K562 (cell line): ENCODE measurements around the gene PCSK7. TPM values are rescaled to one million over a fixed set of nuclear protein-coding genes. Genes with fewer than 3 reads are reported as not detected.

Source experiments
- ATAC-seq: fragments of 200-7000 bp; cut with Tn5 transposase; 3 replicates; pipeline ENCODE4 v1.9.1; 2020; ENCODE audit warnings: moderate library complexity
- BruUV-seq: library from RNA; stranded (reverse); fragments of 400-500 nt; replicated peaks from 2 replicates; lab custom pipeline; 2021; lab: Mats Ljungman, UMichigan
- CTCF ChIA-PET: fragments of 300-600 bp; formaldehyde crosslinking; extraction: SDS; loops from one replicate; lab custom pipeline; 2021; ENCODE audit warnings: low intra/inter-chr PET ratio; lab: Yijun Ruan, JAX
- POLR2A ChIA-PET: fragments of 300-600, 350-650 bp; sonication (Branson Sonifier 250); formaldehyde crosslinking; extraction: SDS; loops from one replicate; lab custom pipeline; 2021; ENCODE audit warnings: antibody characterized with exemption, inconsistent platforms; lab: Yijun Ruan, JAX
- DNase-seq, 4 experiments: peaks; one replicate each; pipeline versions ENCODE4 v3.0.0 to v3.0.0-alpha.2; 2011 to 2018; ENCODE audit warnings: low spot score in 3 of 4, mixed read lengths in 3 of 4; ENCODE audit errors: extremely low read depth in 1 of 4
- FAIRE-seq: peaks from 2 replicates; lab custom pipeline; 2011; peaks lifted over from hg19 to GRCh38; lab: Jason Lieb, UNC
- H2AFZ ChIP-seq: 2 replicates; pipeline ENCODE4 v1.6.0; 2011; ENCODE audit warnings: low read depth, low read length, control low read depth, inconsistent platforms
- H3K27ac ChIP-seq: fragments of 200-600 bp; 3 replicates; pipeline ENCODE4 v1.8.0; 2011; ENCODE audit warnings: low read depth, mild to moderate bottlenecking, control low read depth, inconsistent platforms, low read length, moderate library complexity, mixed read lengths; ENCODE audit errors: extremely low read depth
- H3K27me3 ChIP-seq, 2 experiments: fragments of 300-600 bp in 1 of 2; 2 replicates in 1 of 2; 3 replicates in 1 of 2; pipeline versions ENCODE4 v1.6.0 to v1.8.0; 2011; ENCODE audit warnings: inconsistent platforms in 2 of 2, low read length in 2 of 2, mild to moderate bottlenecking in 1 of 2, mixed read lengths in 1 of 2, moderate library complexity in 1 of 2; ENCODE audit not compliant: control insufficient read depth in 2 of 2, insufficient read depth in 2 of 2
- H3K36me3 ChIP-seq: fragments of 300-600 bp; 3 replicates; pipeline ENCODE4 v1.8.0; 2011; ENCODE audit warnings: mild to moderate bottlenecking, low read length, inconsistent platforms; ENCODE audit not compliant: control insufficient read depth, insufficient read depth
- H3K4me1 ChIP-seq, 2 experiments: fragments of 200-600 bp in 1 of 2; replicated peaks in 1 of 2; 2 replicates in 1 of 2; 3 replicates in 1 of 2; pipeline versions ENCODE4 v1.5.1 to v1.8.0; 2011; ENCODE audit warnings: inconsistent platforms in 2 of 2, low read length in 2 of 2, mild to moderate bottlenecking in 1 of 2, mixed read lengths in 1 of 2, moderate library complexity in 1 of 2; ENCODE audit not compliant: control insufficient read depth in 2 of 2, insufficient read depth in 2 of 2
- H3K4me2 ChIP-seq: 2 replicates; pipeline ENCODE4 v1.6.1; 2011; ENCODE audit warnings: low read length, control low read depth, inconsistent platforms, mixed read lengths; ENCODE audit not compliant: insufficient read depth
- H3K4me3 ChIP-seq: fragments of 200-600 bp; sonication (generic), shearing (Covaris generic); 2 replicates; pipeline ENCODE4 v1.5.1; 2016; ENCODE audit warnings: control low read depth, inconsistent platforms
- H3K79me2 ChIP-seq: fragments of 200-600 bp; 3 replicates; pipeline ENCODE4 v1.8.0; 2011; ENCODE audit warnings: low read length, inconsistent platforms; ENCODE audit not compliant: control insufficient read depth, insufficient read depth
- H3K9ac ChIP-seq, 2 experiments: 2 replicates each; pipeline versions ENCODE4 v1.6.0 to v1.6.1; 2011; ENCODE audit warnings: low read depth in 2 of 2, low read length in 2 of 2, control low read depth in 1 of 2, inconsistent platforms in 1 of 2, mild to moderate bottlenecking in 1 of 2, mixed read lengths in 1 of 2; ENCODE audit not compliant: insufficient read depth in 1 of 2
- H3K9me1 ChIP-seq: one replicate; pipeline ENCODE4 v1.6.0; 2011; ENCODE audit warnings: inconsistent platforms, mild to moderate bottlenecking, low read length, moderate library complexity; ENCODE audit not compliant: control insufficient read depth, insufficient read depth
- H3K9me3 ChIP-seq: replicated peaks from 2 replicates; pipeline ENCODE4 v1.5.1; 2011; ENCODE audit warnings: low read depth, low read length, inconsistent platforms; ENCODE audit not compliant: control insufficient read depth, insufficient read depth
- H4K20me1 ChIP-seq: replicated peaks from 2 replicates; pipeline ENCODE4 v1.6.1; 2011; ENCODE audit warnings: low read length, inconsistent platforms, mixed read lengths; ENCODE audit not compliant: control insufficient read depth, insufficient read depth
- CHD2 ChIP-seq: IDR thresholded peaks from 2 replicates; pipeline ENCODE4 v1.6.1; 2011; ENCODE audit warnings: low read depth, low read length
- CSDE1 ChIP-seq, 2 experiments: fragments of 450-650 bp; IDR thresholded peaks; 2 replicates each; pipeline ENCODE4 v1.6.1; 2016; ENCODE audit warnings: mild to moderate bottlenecking in 1 of 2
- FOXP1 ChIP-seq: sonication (generic); formaldehyde crosslinking; IDR thresholded peaks from 2 replicates; pipeline ENCODE4 v1.8.0; 2022; ENCODE audit warnings: mild to moderate bottlenecking, missing genetic modification reagents
- FUS ChIP-seq: fragments of 200-400 bp; formaldehyde crosslinking; optimal IDR thresholded peaks from 2 replicates; pipeline ENCODE3; 2017; ENCODE audit warnings: low read depth, low read length
- KLF13 ChIP-seq: fragments of 450-650 bp; IDR thresholded peaks from 2 replicates; pipeline ENCODE4 v1.6.1; 2016; ENCODE audit warnings: missing genetic modification characterization, low read depth, mild to moderate bottlenecking, missing compliant biosample characterization, moderate library complexity, borderline replicate concordance
- NR2F6 ChIP-seq: fragments of 450-650 bp; formaldehyde crosslinking; IDR thresholded peaks from 2 replicates; pipeline ENCODE4 v1.4.0; 2020; ENCODE audit warnings: mild to moderate bottlenecking
- PCBP2 ChIP-seq: fragments of 200-400 bp; formaldehyde crosslinking; IDR thresholded peaks from 2 replicates; pipeline ENCODE4 v1.6.1; 2018; ENCODE audit warnings: low read length, low read depth, mild to moderate bottlenecking, moderate library complexity; ENCODE audit not compliant: poor library complexity, severe bottlenecking
- TCFL5 ChIP-seq: fragments of 250-450 bp; sonication (Bioruptor Pico); conservative IDR thresholded peaks from 2 replicates; pipeline ENCODE4 v1.6.1; 2021; ENCODE audit warnings: mild to moderate bottlenecking, moderate library complexity, matching md5 sums
- ZNF253 ChIP-seq: fragments of 250-450 bp; sonication (Bioruptor Pico); conservative IDR thresholded peaks from 2 replicates; pipeline ENCODE4 v1.6.1; 2021; ENCODE audit warnings: mild to moderate bottlenecking
- ZNF644 ChIP-seq: fragments of 200-800 bp; sonication (Bioruptor generic); IDR thresholded peaks from 2 replicates; pipeline ENCODE4 v1.6.1; 2016; ENCODE audit warnings: low read depth, missing genetic modification characterization, missing compliant biosample characterization
- WGBS: fragments of 100-300 bp; shearing (Covaris generic); methylation state at CpG from one replicate; pipeline ENCODE4 v1.1.6; 2016; ENCODE audit warnings: low coverage, mixed read lengths; ENCODE audit not compliant: insufficient coverage; ENCODE audit errors: missing lambda C conversion rate; 5-methylcytosine and 5-hydroxymethylcytosine counted together
- in situ Hi-C: fragments of 300-500 bp; cut with MboI; formaldehyde crosslinking; loops from 4 replicates; pipeline ENCODE4 v1.15.0; 2018; ENCODE audit warnings: inconsistent platforms, mixed read lengths
- intact Hi-C: fragments of 100-400 bp; cut with micrococcal nuclease; formaldehyde crosslinking; loops from 2 replicates; pipeline ENCODE4 v1.14.2; 2022
- polyA plus RNA-seq, 8 experiments: library from polyadenylated mRNA; depleted of rRNA in 4 of 8; stranded (reverse) in 5 of 8; unstranded in 3 of 8; fragments of >200 nt; fragmentation: Nextera tagmentation in 2 of 8; fragmentation: Illumina TruSeq in 1 of 8; extraction: Ambion mirVana in 2 of 8; extraction: Trizol in 1 of 8; gene quantifications; 2 replicates each; pipeline versions ENCODE4 v1.2.1 to v1.2.3, GENCODE V29; 2011 to 2014; ENCODE audit warnings: inconsistent platforms in 1 of 8, missing spikeins in 1 of 8
- total RNA-seq, 7 experiments: library from RNA; depleted of rRNA in 6 of 7; stranded (reverse); fragments of >200 nt in 6 of 7; fragmentation: Illumina TruSeq in 2 of 7; extraction: Trizol in 2 of 7; gene quantifications; 2 replicates each; pipeline versions ENCODE4 v1.2.1 to v1.2.3, GENCODE V29; 2011 to 2021; ENCODE audit warnings: low replicate concordance in 1 of 7
- TF ChIP-seq, protein P1 (sequence below): sonication (generic); formaldehyde crosslinking; IDR thresholded peaks from 2 replicates; pipeline ENCODE4 v1.8.1; 2023; ENCODE audit warnings: missing genetic modification reagents, mild to moderate bottlenecking, borderline replicate concordance

PCSK7 gene
- total and polyA plus RNA-seq, 9 of the 15 experiments (the other 6 are each of a cell fraction or from before 2014, with no cell fraction given) = 3.1 to 29.2 (median 15.6) TPM

DNA sequence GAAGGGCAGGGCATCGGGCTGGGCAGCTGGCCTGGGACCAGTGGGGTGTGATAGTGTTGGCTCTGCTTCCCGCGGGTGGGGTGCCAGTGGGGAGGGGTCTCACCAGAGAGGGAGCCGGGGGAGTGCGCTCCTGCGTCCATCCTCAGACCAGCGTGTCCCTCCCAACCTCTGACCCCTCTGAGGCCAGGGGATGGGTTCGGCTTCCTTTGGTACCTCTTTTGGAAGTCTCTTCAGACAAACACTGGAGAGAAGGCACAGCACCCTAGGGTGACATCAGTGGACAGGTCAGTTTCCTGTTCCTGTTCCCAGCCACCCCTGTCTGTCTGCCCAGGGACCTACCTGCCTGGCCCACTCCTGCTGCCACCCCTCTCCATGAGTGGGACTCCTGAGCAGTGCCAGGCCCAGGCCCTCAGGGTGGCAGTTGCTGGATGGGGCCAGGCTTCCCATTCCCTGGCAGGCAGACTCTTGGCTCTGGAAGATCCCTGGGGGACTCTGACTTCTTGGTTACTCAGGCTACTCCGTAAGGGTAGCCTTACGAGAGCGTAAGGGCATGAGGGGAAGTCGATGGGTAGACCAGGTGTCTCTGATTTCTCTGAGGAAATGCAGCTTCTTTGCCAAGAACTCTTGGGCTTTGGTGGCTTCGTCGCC, 30.1 kb downstream of the PCSK7 start:
- CTCF ChIA-PET = no interaction called here
- Histone ChIP-seq H3K9me1 (no peaks in the 10 kb centered on the region), H3K27ac (no peak overlapping the region), H2AFZ (no peak overlapping the region), H3K27me3 (no peaks in the 10 kb centered on the region), H3K79me2 (no peaks in the 10 kb centered on the region), H3K4me3 (no peak overlapping the region), H3K36me3 (peaks cover 10% of the 10 kb centered on the region; the same call in 1 of the 3 replicates), H3K4me1 (peaks cover 0 to 23% of the 10 kb centered on the region in 2 experiments; a peak in 3 of 5 replicates), H3K4me2 (no peak overlapping the region), H3K9ac (peak overlapping the region in 1 of 2 experiments; percentile 36; a peak in 2 of 4 replicates), H3K9me3 (no peaks in the 10 kb centered on the region), H4K20me1 (no peaks in the 10 kb centered on the region; the same call in 1 of the 2 replicates)
- WGBS = 70% methylated on average over 10 of the region's 14 CpGs
- FAIRE-seq = no peak
- DNase-seq = no peak
- no TSS peak for BruUV-seq
- ATAC-seq = no peak
- TF ChIP-seq PCBP2 (no peak), KLF13 (tag) (no peak), NR2F6 (no peak), ZNF253 (CRISPR knock-in tag) (no peak), FUS (no peak), CHD2 (no peak), TCFL5 (no peak), FOXP1 (CRISPR knock-in tag) (no peak), ZNF644 (tag) (no peak), CSDE1 (IDR thresholded peaks at IDR 0.05) (no peak)
- TF ChIP-seq, protein P1, sequence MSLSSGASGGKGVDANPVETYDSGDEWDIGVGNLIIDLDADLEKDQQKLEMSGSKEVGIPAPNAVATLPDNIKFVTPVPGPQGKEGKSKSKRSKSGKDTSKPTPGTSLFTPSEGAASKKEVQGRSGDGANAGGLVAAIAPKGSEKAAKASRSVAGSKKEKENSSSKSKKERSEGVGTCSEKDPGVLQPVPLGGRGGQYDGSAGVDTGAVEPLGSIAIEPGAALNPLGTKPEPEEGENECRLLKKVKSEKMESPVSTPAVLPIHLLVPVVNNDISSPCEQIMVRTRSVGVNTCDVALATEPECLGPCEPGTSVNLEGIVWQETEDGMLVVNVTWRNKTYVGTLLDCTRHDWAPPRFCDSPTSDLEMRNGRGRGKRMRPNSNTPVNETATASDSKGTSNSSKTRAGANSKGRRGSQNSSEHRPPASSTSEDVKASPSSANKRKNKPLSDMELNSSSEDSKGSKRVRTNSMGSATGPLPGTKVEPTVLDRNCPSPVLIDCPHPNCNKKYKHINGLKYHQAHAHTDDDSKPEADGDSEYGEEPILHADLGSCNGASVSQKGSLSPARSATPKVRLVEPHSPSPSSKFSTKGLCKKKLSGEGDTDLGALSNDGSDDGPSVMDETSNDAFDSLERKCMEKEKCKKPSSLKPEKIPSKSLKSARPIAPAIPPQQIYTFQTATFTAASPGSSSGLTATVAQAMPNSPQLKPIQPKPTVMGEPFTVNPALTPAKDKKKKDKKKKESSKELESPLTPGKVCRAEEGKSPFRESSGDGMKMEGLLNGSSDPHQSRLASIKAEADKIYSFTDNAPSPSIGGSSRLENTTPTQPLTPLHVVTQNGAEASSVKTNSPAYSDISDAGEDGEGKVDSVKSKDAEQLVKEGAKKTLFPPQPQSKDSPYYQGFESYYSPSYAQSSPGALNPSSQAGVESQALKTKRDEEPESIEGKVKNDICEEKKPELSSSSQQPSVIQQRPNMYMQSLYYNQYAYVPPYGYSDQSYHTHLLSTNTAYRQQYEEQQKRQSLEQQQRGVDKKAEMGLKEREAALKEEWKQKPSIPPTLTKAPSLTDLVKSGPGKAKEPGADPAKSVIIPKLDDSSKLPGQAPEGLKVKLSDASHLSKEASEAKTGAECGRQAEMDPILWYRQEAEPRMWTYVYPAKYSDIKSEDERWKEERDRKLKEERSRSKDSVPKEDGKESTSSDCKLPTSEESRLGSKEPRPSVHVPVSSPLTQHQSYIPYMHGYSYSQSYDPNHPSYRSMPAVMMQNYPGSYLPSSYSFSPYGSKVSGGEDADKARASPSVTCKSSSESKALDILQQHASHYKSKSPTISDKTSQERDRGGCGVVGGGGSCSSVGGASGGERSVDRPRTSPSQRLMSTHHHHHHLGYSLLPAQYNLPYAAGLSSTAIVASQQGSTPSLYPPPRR = no peak
- in situ Hi-C loops (no loop called here), intact Hi-C loops (no loop called here)
- POLR2A ChIA-PET = interaction anchor here (0.6 to 0.7 kb wide), 3 partner anchors 9 to 16 kb away, joined by 3 to 6 read pairs (median 3); no protein-coding TSS in a partner anchor
